GM18505 (cell line): ENCODE data around the gene ABCB8.

Experiments used
- ATAC-seq: cut with Tn5 transposase; IDR thresholded peaks from one replicate; pipeline ENCODE4 v1.9.1; 2021; ENCODE audit not compliant: unreplicated experiment
- POLR2A ChIP-seq: IDR thresholded peaks from 4 replicates; pipeline ENCODE4 v1.6.1; 2011; ENCODE audit warnings: borderline replicate concordance; ENCODE audit not compliant: insufficient read depth, insufficient read length; ENCODE audit errors: extremely low read depth

The ABCB8 gene

DNA sequence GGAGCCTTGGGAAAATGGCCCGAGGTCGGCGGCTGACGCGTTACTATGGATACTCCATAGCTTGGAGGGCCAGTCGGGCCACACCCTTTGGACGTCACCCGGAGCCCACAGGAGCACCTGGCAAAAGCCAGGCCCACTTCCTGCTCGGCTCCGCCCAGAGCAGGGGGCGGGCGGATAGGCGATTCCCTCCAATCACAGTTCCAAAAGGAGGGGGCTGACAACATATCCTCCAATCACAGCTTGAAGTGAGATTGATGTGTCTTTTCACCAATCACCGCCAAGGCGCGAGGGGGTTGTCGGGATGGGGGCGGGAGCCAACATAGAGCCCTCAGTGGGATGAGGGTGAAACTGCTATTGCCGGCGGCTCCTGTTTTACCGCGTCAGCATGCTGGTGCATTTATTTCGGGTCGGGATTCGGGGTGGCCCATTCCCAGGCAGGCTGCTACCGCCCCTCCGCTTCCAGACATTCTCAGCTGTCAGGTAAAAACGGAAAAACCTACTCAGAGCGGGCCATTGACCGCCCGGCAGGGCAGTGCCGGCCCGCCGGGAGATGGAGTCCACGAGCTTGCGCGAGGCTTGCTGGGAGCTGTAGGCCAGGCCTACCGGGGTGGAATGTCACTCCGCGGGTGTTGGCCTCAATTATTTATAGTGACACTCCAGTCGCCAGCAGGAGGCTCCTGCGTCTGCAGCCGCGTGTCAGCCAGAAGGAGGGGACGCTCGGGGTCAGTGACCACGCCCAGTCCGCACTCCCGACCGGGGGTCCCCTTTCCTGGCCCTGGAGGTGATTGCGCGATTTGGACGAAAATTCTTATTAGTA, at the start of gene ABCB8:
TSS of gene ABCB8 (plus strand) at position 320 of the 817 bp plus-strand sequence. CDS start at position 386, 66 bp downstream.
- peak; percentile 95 for ATAC-seq

DNA sequence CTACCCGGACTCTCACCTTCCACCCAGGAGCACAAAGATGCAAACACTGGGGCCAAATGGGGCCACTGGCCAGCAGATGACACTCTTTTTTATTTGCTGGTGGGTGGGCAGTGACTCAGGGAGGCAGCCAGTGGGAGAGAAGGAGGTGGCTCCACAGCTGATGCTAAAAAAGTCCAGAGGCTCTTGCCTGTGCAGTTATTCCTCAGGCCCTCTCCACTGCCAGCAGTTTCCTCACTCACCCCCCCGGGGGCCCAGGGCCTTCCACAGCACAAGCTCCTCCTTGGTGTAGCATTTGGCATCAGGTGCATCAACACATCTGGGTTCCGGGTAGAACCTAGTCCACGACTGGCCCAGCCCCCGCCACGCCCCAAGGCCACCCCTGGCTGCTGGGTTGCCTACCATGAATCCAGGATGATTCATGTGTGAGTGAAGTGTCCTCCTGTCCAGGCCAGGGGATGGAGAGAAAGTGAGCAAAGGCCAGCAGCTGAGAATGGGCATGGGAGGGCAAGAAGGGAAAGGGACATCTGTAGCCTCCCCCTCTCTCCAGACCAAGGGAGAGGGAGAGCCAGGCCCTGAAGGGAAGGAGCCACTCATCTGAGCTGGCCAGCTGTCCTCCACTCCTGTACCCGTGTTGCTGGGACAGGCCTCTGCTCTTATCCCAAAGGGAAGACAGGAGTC, 48.4 kb upstream of the ABCB8 start:
- no peak for ATAC-seq
- TF ChIP-seq POLR2A: no peak

More for the DNA sequence above, at the start of gene ABCB8:
- peak; percentile 66 for TF ChIP-seq POLR2A

DNA sequence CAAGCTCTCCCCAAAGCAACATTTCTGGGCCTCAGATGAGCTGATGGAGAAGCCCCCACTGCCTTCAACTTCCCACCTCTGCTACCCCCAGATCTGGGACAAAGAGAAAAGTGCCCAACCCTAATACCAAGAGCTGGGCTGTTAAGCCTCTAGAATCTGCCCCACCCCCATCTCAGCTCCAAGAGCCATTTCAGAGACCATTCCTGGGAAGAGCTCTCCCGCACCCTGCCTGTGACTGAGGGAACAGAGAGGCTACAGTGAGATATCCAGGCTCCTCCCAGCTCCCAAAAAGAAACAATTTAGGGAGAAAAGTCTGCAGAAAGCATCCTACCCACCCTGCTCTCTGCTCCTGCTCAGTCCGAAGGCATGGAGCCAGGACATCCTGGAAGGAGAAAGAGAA, 47.6 kb upstream of the ABCB8 start:
- TF ChIP-seq POLR2A: no peak
- ATAC-seq: no peak

DNA sequence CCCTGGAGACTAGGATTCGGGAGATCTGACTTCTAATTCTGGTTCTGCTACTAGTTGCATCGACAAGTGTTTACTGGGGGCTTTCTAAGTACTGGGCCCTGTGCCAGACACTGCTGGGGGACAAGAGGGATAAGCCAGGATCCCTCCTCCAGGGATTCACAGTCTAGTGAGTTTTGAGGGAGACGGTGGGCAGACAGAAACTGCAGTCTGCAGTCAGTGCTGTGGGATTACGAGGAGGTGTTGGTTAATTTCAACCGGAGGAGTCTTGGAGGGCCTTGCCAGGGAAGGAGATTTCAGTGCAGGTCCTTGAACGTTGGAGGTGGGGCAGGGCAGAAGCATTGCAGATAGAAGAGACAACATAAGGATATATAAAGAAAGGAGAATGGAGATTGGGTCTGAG, 46.6 kb upstream of the ABCB8 start:
- TF ChIP-seq POLR2A: no peak

DNA sequence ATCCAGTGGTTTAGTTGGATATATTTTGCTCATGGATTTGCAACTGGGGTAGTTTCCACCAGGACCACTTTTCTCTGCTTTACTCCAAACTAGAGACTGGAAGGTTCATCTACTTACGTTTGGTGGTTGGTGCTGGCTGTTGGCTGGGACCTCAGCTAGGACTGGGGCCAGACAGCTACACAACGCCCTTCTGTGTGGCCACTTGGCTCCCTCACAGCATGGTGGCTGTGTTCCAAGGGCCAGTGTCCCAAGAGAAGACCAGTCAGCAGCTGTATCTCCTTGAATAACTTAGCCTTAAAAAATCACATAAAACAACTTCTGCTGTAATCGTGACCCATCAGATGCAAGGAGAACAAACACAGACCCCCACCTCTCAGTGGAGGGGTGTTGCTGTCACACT, 45.9 kb upstream of the ABCB8 start:
- ATAC-seq: no peak

More for the DNA sequence above, 46.6 kb upstream of the ABCB8 start:
- no peak for ATAC-seq

DNA sequence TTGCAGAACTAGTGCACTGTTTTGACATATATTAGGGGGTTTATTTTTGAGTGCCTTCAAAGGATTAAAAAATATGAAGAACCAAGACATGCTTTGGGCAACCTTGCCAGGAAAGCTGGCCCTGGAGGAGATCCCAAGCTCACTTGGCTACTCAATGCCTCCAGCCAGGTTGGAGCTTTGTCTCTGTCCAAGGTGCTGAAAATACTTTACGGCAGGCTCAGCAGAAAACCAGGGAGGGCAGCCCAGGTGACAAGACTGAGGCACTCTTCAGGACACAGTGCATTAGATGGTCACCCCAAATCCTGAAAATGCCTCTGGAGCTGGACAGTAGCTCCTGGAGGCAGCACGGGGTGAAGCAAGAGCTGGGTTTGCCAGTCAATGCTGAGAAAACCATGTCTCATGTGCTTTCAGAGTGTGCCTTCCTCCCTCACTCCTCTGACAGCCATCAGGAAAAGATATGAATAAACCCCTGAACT, 44.3 kb upstream of the ABCB8 start:
- ATAC-seq: no peak
- TF ChIP-seq POLR2A: no peak

More for the DNA sequence above, 45.9 kb upstream of the ABCB8 start:
- no peak for TF ChIP-seq POLR2A

DNA sequence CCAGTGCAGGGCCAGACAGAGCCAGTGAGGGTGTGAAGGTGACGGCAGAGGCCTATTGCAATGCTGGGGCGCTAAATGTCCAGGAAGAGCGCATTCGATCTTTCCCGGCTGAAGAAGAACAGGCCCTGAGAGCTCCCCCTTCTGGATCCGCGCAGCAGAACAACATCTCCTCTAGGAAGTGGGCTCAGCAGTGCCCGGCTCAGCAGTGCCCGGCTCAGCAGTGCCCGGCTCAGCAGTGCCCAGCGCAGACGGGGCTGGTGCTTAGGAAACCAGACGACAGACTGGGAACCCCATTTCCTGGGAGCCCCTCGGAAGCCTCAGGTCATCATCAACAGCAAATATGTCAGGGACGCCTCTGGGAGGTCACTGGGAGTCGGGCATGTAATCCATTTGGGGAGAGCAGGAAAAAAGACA, 42.1 kb upstream of the ABCB8 start:
- no peak for TF ChIP-seq POLR2A
- ATAC-seq: no peak

DNA sequence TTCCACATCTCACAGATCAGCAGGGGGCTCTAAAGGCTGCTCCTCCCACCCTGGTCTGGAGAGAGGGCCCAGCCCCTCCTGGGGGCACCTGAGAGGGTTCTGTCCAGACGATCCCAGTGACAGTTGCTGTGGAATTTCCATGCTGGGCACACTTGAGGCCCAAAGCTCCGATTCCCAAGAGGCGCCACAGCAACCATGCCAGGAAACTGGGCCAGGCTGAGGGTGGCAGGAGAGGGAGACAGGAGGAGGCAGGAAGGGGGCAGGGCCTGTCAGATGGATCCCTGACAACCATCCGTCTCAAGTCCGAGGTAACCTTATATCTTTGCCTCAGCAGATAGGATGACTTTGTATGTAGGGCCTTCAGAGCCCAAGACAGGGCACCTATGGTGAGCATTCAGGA, 41.7 kb upstream of the ABCB8 start:
- no peak for TF ChIP-seq POLR2A
- ATAC-seq: no peak

DNA sequence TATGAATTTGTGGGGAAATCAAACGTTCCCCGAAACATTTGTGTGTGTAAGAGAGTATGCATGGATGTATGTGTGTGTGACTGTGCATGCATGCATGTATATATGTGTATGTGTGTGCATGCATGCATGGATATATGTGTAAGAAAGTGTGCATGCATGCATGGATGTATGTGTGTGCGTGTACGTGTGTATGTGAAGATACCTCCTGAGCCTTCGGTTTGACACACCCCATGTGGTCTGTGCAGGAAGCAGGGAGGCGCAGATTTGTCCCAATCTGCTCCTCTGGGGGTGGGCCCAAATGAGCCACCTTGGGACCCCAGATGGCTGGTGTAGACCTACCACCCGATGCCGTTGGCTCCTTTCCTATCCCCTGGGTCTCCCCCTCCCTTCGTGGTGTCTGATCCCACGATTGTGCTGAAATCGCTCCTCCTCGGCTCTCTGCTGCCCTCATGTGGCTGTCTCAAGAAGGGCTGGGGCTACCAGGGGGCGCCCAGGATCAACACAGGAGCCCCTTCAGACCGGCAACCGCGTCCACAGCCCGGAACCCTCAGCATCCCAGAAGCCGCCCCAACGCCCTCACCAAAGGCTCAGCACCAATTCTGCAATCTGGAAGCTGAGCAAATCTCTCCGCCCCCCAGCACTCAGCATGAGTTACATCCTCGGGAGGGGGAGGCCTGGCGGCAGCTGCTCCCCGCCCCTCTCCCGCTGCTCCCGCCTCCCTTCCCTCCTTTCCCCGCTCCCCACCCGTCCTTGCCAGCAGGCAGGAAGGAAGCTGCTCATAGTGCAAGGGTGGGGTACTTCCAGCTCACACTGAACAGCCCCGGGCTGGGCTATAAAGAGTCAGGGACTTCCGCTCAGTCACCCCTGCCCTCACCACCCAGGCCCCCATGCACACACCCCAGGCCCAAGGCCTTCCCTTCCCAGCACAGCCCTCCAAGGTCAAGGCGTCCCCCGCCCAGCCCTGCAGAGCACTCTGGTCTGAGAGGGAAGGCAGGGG, 39.7 kb upstream of the ABCB8 start:
- no peak for ATAC-seq

DNA sequence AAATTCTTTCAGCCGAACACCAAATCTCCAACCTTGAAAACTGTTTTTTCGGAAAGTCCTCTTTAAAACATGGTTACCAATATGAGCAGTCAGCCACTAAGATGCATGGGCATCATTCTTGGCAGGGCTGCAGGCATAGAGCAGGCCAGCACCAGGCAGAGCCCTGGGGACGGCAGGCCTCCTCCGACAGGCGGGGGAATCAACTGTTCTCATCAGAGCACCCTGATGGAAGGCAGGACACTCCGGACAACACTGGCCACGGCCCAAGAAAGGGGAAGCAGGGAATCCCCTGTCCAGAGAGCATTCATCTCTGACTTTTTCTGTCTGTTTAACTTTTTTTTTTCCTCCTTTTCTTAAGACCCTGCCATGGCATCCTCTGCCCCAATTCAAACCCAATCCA, 38.8 kb upstream of the ABCB8 start:
- TF ChIP-seq POLR2A: no peak
- no peak for ATAC-seq

More for the DNA sequence above, 39.7 kb upstream of the ABCB8 start:
- TF ChIP-seq POLR2A: no peak

DNA sequence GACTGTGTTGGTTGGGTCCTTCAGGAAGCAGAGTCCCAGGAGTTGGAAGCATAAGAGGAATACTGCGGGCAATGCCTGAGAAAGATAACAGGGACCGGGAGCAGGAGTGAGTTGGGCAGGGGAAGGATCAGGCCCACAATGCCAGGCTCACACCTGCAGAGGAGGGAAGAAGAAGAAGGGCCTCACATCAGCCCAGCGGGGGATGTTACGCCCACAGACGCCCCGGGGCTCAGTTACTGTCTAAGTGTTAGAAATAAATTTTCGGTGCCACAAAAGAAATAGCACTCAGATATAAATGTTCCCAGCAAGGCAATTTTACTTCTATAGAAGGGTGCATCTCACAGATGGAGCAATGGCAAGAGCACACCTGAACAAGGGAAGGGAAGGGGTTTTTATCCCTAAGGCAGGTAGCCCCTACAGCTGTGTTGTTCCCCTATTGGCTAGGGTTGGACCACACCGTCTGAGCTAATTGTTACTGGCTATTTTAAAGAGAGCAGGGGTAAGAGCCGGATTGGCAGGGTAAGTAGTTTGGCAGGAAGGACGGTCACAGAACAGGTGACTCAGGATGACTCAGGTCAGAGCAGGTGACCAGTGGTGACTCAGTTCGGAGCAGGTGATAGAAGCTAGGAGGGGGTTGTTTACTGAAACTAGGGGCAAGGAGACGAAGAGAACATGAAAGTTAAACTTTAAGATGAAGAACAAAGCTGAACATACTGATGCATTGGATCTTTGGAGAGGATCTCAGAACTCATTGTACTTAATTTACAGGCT, 37.6 kb upstream of the ABCB8 start, which contains the start of gene NOS3:
TSS of gene NOS3 (plus strand) at position 602 of the 771 bp plus-strand sequence. CDS start 2,787 bp downstream, outside the sequence.
- no peak for ATAC-seq
- TF ChIP-seq POLR2A: no peak

DNA sequence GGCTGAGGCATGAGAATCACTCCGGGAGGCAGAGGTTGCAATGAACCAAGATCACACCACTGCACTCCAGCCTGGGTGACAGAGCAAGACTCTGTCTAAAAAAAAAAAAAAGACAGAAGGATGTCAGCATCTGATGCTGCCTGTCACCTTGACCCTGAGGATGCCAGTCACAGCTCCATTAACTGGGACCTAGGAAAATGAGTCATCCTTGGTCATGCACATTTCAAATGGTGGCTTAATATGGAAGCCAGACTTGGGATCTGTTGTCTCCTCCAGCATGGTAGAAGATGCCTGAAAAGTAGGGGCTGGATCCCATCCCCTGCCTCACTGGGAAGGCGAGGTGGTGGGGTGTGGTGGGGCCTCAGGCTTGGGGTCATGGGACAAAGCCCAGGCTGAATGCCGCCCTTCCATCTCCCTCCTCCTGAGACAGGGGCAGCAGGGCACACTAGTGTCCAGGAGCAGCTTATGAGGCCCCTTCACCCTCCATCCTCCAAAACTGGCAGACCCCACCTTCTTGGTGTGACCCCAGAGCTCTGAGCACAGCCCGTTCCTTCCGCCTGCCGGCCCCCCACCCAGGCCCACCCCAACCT, 36.1 kb upstream of the ABCB8 start:
- no peak for ATAC-seq
- no peak for TF ChIP-seq POLR2A
